ENCODE data around the gene TVP23C.

DNA sequence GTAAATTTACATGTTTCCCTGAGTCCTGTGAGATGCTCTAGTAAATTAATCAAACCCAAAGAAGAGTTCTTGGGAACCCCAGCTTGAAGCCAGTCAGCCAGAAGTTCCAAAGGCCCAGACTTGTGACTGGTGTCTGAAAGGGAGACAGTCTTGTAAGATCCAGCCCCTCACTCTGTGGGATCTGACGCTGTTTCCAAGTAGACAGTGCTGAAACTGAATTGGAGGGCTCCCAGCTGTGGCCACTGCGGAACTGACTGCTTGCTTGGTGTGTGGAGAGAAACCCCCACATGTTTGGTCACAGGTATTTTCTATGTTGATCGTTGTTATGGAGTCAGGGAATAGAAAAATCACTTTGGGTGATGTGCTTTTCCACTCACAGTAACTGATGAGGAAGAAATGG, 90.4 kb downstream of the TVP23C start:
- no peak for TF ChIP-seq CTCF (conservative IDR thresholded peaks at IDR 0.05)
- no peak for TF ChIP-seq EZH2 (IDR thresholded peaks at IDR 0.05; ENCODE audit: low read depth)

All from PC-9 (cell line).